ENCODE results near the gene LRRC26.

- TF ChIP-seq EZH2 (IDR thresholded peaks at IDR 0.05; ENCODE audit: borderline replicate concordance, low read depth, low read length, severe bottlenecking) (no peak), CTCF (IDR thresholded peaks at IDR 0.05; ENCODE audit: borderline replicate concordance, extremely low read depth, low read length, poor library complexity, severe bottlenecking) (no peak)
Measured at GRCh38 chr9:137147091-137147792, 22.6 kb downstream of the LRRC26 start.
